Prostate gland (tissue), 2 donors: ENCODE results near the gene PRKAR1B. TPM values are rescaled to one million over a fixed set of nuclear protein-coding genes. Genes with fewer than 3 reads are reported as not detected.

ENCODE experiments used
- DNase-seq: peaks from one replicate; pipeline ENCODE4 v3.0.0-alpha.2; 2019; ENCODE audit warnings: low spot score
- H3K27ac ChIP-seq, 2 donors: fragments of 200-600 bp; sonication (generic); 2 replicates each; pipeline ENCODE4 v1.5.1; 2017 to 2019
- H3K27me3 ChIP-seq: fragments of 200-600 bp; sonication (generic); replicated peaks from 2 replicates; pipeline ENCODE4 v1.5.1; 2019; ENCODE audit not compliant: insufficient read depth
- H3K36me3 ChIP-seq, 2 donors: fragments of 200-600 bp; sonication (generic); 1 replicate in 1 of 2; 2 replicates in 1 of 2; pipeline versions ENCODE4 v1.5.1 to v1.8.1; 2017 to 2019
- H3K4me1 ChIP-seq: fragments of 200-600 bp; sonication (generic); replicated peaks from 2 replicates; pipeline ENCODE4 v1.5.1; 2019
- H3K4me3 ChIP-seq, 2 donors: fragments of 200-600 bp; sonication (generic); 2 replicates each; pipeline ENCODE4 v1.5.1; 2017 to 2019
- H3K9me3 ChIP-seq: fragments of 200-600 bp; sonication (generic); 2 replicates; pipeline ENCODE4 v1.5.1; 2017
- POLR2A ChIP-seq: fragments of 450-650 bp; IDR thresholded peaks from one replicate; pipeline ENCODE4 v1.6.1; 2016; ENCODE audit warnings: antibody characterized with exemption, mild to moderate bottlenecking
- POLR2AphosphoS5 ChIP-seq: sonication (generic); formaldehyde crosslinking; IDR thresholded peaks from one replicate; pipeline ENCODE4 v1.6.1; 2017; ENCODE audit warnings: antibody characterized with exemption
- WGBS: methylation state at CpG from one replicate; pipeline ENCODE4 v1.1.5; 2018; 5-methylcytosine and 5-hydroxymethylcytosine counted together
- intact Hi-C: fragments of 100-400 bp; cut with DNase I; formaldehyde crosslinking; loops from one replicate; pipeline ENCODE4 v1.14.2; 2022
- total RNA-seq, 2 donors: library from RNA; depleted of rRNA; stranded (reverse); fragments of >200 nt; gene quantifications; one replicate each; pipeline ENCODE4 v1.1.0, GENCODE V29; 2016
- TF ChIP-seq, protein P1 (sequence below), 4 experiments: fragments of 200-600 bp in 2 of 4; fragments of 450-650 bp in 2 of 4; sonication (generic) in 2 of 4; IDR thresholded peaks; 1 replicate in 3 of 4; 2 replicates in 1 of 4; pipeline ENCODE4 v1.5.1; 2016 to 2019; ENCODE audit warnings: antibody characterized with exemption in 4 of 4, mild to moderate bottlenecking in 2 of 4, moderate library complexity in 2 of 4

Gene PRKAR1B
- total RNA-seq, 2 donors from 2014 or later, result 20.2 to 44.8 TPM

DNA sequence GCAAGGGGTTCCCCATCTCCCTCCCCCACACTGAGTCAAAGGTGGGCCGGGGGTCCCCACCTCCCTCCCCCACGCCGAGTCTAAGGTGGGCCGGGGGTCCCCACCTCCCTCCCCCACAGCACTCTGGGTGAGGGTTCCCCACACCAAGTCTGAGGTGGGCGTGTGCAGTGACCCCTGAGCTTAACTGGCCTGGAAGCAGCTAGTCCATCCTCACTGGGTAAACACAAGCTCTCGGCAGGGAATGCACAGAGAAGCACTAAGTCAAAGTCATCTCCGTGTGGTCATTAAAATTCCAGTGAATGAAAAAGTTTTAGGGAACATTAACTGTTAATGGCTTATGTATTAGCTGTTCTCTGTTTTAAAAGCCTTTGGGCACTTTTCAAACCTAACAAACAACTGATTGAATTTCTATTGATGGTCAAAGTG lies 43.7 kb upstream of the PRKAR1B start:
- TF ChIP-seq POLR2AphosphoS5, result no peak
- TF ChIP-seq, protein P1, sequence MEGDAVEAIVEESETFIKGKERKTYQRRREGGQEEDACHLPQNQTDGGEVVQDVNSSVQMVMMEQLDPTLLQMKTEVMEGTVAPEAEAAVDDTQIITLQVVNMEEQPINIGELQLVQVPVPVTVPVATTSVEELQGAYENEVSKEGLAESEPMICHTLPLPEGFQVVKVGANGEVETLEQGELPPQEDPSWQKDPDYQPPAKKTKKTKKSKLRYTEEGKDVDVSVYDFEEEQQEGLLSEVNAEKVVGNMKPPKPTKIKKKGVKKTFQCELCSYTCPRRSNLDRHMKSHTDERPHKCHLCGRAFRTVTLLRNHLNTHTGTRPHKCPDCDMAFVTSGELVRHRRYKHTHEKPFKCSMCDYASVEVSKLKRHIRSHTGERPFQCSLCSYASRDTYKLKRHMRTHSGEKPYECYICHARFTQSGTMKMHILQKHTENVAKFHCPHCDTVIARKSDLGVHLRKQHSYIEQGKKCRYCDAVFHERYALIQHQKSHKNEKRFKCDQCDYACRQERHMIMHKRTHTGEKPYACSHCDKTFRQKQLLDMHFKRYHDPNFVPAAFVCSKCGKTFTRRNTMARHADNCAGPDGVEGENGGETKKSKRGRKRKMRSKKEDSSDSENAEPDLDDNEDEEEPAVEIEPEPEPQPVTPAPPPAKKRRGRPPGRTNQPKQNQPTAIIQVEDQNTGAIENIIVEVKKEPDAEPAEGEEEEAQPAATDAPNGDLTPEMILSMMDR (IDR thresholded peaks at IDR 0.05), result no peak
- TF ChIP-seq POLR2A, result no peak
- intact Hi-C loops, result loop anchor here (5.0 kb wide), 1 partner anchor 248 kb away; no protein-coding TSS in a partner anchor
- Histone ChIP-seq H3K9me3 (no peaks in the 10 kb centered on the region), H3K27ac (peak overlapping the region; percentile 60 to 65), H3K36me3 (no peaks in the 10 kb centered on the region), H3K4me1 (peaks cover 16% of the 10 kb centered on the region), H3K4me3 (no peak overlapping the region), H3K27me3 (no peaks in the 10 kb centered on the region)
- WGBS, result 3% methylated on average over 7 of the region's 7 CpGs
- no peak for DNase-seq

DNA sequence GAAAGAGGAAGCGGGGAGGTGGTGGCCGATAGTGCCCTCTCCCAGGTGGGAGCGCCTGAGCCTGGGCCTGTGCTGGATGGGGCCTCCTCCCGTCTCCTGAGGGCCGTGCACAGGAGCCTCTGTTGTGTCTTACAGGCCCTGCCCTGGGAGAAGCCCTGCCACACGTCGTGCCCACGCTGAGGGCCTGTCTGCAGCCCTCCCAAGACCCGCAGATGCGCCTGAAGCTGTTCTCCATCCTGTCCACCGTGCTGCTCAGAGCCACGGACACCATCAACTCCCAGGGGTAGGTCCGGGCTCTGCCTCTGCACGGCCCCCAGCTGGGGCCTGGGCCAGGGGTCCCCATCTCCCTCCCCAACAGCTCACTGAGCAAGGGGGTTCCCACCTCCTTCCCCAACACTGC lies 43.3 kb upstream of the PRKAR1B start:
- H3K9me3 ChIP-seq, result no peaks in the 10 kb centered on the region
- no peaks in the 10 kb centered on the region for H3K36me3 ChIP-seq
- no peak overlapping the region for H3K4me3 ChIP-seq
- H3K27ac ChIP-seq, result peak overlapping the region; percentile 60 to 65
- H3K27me3 ChIP-seq, result no peaks in the 10 kb centered on the region
- TF ChIP-seq POLR2AphosphoS5 (no peak), POLR2A (no peak)
- TF ChIP-seq, protein P1 (IDR thresholded peaks at IDR 0.05), result no peak
- H3K4me1 ChIP-seq, result peaks cover 16% of the 10 kb centered on the region
- 79% methylated on average over 13 of the region's 14 CpGs for WGBS
- DNase-seq, result no peak
- intact Hi-C loops, result loop anchor here (5.0 kb wide), 1 partner anchor 248 kb away; no protein-coding TSS in a partner anchor

DNA sequence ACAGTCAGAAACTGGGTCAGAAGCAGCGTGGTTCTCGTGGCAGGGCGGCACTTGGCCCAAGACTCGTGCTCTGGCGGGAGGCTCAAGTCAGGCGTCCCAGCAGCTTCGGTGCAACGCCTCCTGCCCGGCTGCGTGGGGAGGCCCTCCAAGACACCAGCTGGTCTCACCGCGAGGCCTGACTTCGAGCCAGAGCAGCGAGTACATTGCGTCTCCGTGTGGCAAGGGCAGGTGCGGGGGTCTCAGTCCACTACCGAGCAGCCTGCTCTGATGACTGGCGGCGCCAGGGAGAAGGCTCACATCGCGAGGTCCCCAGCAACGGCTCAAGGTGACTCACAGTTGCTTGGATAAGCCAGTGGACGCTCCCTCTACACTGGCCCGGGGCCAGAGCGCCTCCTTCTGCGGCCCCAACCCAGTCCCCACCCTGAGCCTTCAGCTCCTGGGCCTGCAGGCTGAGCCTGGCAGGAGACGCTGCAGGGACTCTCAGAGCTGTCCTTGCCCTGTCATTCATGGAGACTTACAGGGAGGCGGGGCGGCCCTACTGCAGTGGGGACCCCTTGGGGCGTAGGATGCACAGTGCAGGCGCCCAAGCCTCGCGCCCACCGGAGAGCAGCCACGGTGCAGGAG lies 41.9 kb upstream of the PRKAR1B start:
- Histone ChIP-seq H3K27me3 (no peaks in the 10 kb centered on the region), H3K27ac (no peak overlapping the region), H3K4me1 (peaks cover 16% of the 10 kb centered on the region), H3K36me3 (peaks cover 3 to 5% of the 10 kb centered on the region in 2 donors), H3K9me3 (no peaks in the 10 kb centered on the region), H3K4me3 (peak overlapping the region in 1 of 2 donors; percentile 8)
- intact Hi-C loops, result no loop called here
- 58% methylated on average over 36 of the region's 36 CpGs for WGBS
- TF ChIP-seq POLR2A (no peak), POLR2AphosphoS5 (no peak)
- TF ChIP-seq, protein P1 (IDR thresholded peaks at IDR 0.05), result no peak
- no peak for DNase-seq

DNA sequence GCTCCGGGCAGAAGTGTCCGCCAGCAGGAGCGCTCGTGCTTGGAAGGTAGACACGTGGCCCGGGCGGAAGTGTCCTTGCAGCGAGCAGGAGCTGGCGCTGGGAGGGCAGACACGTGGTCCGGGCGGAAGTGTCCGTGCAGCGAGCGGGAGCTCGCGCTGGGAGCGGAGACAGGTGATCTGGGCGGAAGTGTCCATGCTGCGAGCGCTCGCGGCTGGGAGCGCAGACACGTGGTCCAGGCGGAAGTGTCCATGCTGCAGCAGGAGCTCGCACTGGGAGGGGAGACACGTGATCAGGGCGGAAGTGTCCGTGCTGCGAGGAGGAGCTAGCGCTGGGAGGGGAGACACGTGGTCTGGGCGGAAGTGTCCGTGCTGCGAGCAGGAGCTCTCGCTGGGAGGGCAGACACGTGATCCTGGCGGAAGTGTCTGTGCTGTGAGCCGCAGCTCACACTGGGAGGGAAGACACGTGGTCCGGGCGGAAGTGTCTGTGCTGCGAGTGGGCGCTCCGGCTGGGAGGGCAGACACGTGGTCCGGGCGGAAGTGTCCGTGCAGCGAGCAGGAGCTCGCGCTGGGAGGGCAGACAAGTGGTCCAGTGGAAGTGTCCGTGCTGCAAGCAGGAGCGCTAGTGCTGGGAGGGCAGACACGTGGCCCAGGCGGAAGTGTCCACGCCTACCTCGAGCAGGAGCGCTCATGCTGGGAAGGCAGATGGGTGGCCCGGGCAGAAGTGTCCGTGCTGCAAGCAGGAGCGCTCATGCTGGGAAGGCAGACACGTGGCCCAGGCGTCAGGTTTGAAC lies 41.1 kb upstream of the PRKAR1B start:
- Histone ChIP-seq H3K4me3 (peak overlapping the region in 1 of 2 donors; percentile 8), H3K27me3 (no peaks in the 10 kb centered on the region), H3K36me3 (peaks cover 9 to 10% of the 10 kb centered on the region in 2 donors), H3K4me1 (peaks cover 16% of the 10 kb centered on the region), H3K27ac (no peak overlapping the region), H3K9me3 (no peaks in the 10 kb centered on the region)
- WGBS, result 81% methylated on average over 65 of the region's 65 CpGs
- no peak for DNase-seq
- intact Hi-C loops, result no loop called here
- TF ChIP-seq POLR2AphosphoS5 (no peak), POLR2A (no peak)
- TF ChIP-seq, protein P1 (IDR thresholded peaks at IDR 0.05), result no peak
